Stimulated activated naive CD8-positive, alpha-beta T cell treated with anti-CD3 and anti-CD28 coated beads, Interleukin-15, Interleukin-2, amounts not matched to agents 100 U/mL and 50 U/mL, for 24 hours (primary cell): Measurements from ENCODE around the gene NAA10.

Experiments used
- ATAC-seq: fragments of 150-1000 bp; cut with Tn5 transposase; one replicate; pipeline ENCODE4 v1.10.0; 2021
- DNase-seq: peaks from one replicate; pipeline ENCODE4 v3.0.0; 2021

The NAA10 gene

DNA sequence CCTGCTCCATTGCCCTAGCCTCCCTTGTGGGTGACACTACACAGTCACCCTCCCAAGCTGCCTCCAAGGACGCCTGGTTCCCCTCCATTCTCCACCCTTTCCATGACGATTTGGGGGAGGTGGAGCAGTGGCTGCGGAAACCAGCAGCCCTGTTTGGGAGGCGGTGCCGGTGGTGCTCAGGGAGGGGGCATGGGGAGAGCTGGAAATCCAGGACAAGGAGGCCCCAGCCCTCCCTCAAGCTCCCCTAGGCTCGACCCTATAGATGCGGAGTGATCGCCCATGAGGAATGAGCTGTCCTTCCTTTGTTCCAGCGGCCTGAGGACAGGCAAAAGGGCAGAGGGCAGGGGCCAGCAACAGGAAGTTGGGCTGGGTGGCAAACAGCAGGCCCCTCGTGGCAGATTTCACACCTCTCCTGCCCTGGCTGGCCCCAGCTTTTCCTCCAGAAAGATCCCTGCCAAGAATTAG lies 13.2 kb upstream of the NAA10 start:
- DNase-seq = no peak
- no peak for ATAC-seq

- peak; percentile 83 for DNase-seq
- peak; percentile 81 for ATAC-seq
Observed at GRCh38 chrX:153947009-153947769, 12.4 kb upstream of the NAA10 start.

DNA sequence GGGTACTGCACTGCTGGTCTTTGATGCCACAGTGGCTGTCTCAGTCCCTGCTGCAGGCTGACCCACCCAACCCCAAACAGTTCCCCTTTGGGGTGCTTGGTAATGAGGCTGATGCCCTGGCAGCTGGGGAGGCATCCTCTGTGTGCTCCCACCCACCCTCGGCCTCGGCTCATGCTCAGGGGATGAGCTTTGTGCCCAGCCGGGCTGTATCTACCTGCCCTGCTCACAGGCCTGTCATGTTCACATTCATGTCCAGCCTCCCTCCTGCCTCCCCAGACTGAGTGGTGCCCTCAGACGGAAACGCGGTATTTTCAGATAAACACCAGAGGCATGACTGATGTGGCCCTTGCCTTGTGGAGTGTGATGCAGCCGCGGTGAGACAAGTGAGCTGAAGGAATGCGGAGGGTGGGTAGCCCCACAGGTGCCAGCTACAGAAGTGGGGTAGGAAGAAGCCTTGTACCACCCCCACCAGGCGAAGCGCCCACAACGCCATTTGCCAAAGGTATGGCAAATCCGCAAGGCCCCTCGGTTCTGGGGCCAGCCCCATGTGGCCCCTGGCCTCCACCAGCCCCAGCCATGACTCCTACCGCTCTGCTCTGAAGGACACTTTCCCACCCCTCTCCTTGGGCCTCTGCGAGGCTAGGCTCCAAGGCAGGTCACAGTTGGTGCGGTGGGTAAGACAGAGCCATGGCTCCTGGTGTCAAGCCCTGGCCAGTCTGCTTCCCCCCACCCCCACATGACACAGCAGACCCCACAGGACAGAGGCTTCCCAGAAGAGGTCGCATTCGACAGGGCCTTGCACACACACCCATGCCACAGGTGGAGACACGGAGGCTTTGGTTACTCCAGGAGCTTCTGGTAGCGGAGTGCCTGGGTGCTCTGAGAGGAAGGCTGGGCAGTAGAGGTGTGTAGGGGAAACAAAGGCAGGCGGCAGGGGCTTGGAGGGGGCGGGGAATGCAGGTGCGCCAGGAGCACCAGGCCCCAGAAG lies 11.4 kb upstream of the NAA10 start:
- ATAC-seq = no peak
- no peak for DNase-seq

GRCh38 chrX:153944800-153945150 lies 9.9 kb upstream of the NAA10 start:
- DNase-seq = no peak
- no peak for ATAC-seq

GRCh38 chrX:153944140-153944799 lies 9.4 kb upstream of the NAA10 start, which contains the start of gene RENBP:
Gene RENBP (minus strand): TSS chrX:153944643. CDS start chrX:153944610, 33 bp downstream.
- DNase-seq = peak; percentile 57
- ATAC-seq = peak; percentile 12

DNA sequence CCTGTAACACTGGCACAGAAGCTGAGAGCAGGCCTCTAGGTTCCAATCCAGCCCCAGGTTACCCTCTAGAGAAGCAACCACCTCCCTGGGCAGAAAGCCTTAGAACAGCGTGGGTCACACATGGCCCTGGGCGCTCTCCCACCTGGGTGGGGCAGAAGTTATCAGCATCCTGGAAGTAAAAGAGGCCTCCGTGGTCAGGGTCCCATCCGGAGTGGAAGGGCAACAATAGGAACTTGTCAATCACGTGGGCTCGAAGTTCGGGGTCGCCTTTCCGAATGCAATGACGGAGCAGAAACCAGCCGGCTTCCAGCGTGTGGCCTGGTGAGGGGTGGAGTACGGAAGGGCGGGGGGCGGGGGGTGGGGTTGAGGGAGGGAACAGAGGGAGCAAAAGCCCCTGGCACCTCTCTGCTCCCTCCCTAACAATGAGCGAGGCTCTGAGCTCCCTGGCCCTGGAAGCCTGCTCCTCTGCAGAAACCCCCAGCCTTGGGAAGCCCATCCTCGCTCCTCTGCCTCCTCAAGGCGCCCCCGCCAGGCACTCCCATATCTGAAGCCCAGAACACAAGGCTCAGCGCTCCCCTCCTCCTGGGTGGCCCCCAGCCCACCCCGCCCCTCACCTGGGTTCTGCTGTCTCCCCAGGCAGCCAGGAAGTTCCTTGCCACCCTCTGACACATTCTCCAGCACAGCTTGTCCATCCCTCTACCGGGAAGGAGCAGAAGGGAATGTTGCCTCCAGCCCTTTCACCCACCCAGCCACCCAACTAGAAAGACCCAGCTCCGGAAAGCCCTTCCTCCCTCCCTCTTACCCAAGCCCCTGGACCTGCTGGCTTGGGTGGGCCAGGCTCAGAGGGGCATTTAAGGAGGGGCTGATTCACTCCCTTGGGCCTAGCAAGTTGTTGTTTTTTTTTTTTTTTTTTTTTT lies 6.8 kb upstream of the NAA10 start:
- peak; percentile 16 for DNase-seq
- no peak for ATAC-seq

DNA sequence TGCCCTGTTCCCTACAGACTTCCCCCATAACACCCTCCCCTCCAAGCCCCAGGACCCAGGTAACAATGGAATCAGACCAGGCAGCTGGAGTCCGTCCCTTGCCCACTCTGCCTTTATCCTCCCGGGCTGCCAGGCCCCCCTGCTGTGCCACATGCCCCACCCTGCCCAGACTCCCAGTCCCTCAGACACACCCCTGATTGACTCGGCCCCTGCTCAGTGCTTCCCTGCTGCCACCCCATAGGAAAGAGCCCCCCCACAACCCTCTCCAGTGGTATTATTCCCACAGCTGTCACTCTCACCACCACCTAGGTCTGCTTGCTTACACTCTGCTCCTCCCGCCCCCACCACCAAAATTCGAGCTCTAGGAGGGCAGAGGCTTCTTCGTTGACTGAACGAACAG lies 4.7 kb upstream of the NAA10 start:
- ATAC-seq (no peak), DNase-seq (no peak)

DNA sequence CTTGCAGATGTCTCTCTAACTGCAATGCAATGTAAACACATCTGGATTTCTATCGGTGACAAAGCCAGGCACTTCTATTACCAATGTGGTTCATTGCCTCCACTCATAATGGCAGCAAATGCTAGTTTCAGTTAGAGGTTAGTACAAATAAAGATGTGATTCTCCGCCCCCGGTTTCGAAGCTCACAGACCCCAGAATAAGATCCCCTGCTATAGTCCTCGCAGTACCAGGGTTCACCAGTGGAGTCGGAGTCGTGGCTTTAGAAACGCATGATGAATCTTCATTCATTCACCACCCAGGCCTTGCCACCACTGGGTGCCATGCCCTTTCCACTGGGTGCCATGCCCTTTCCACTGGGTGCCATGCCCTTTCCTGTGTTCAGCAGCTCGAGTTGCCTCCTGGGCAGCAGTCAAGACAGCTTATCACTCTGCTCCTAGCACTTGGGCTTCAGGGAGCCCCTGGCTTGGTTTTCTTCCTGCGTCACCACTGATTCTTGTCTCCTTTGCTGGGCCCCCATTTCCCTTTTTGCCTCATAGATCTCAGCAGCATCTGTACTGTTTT lies 3.5 kb upstream of the NAA10 start:
- DNase-seq (no peak), ATAC-seq (no peak)

DNA sequence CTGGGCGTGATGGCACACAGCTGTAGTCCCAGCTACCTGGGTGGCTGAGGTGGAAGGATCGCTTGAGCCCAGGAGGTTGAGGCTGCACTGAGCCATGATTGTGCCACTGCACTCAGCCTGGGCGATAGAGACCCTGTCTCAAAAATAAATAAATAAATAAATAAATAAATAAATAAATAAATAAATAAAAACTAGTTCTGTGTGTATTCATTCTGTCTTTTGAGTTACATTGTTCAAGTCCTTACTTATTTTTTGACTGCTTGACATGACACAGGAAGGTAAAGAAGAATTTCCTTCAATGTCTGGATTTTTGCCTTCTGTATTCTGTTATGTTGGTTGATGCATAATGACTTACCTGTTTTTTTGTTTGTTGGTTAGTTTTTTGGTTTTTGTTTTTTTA lies 2.2 kb upstream of the NAA10 start:
- no peak for DNase-seq
- ATAC-seq = no peak

DNA sequence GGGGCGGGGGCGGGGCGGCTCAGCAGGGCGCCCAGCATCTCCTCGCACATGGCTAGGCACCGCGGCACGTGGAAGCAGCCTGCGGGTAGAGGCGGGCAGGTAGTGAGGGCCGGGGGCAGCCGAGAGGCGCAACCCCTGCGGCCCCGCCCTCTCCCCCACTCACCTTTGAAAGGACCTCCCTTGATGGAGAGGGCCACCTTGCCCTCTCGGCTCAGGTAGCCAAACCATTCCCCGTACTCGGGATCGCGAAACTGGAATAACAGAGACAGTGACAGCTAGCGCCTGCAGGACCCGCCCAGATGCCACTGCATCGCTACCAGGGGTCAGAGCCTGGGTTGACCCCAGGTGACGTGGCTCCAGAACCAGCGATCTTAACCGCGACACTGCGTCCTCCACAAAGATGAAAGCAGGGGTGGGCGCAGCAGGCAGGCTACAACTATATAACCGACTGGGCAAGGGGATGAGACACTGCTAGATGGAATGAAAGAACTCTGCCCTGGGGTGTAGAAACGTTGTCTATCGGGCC lies 552 bp upstream of the NAA10 start:
- no peak for DNase-seq
- no peak for ATAC-seq

- DNase-seq = no peak
- no peak for ATAC-seq
Observed at GRCh38 chrX:153934148-153934761, 582 bp downstream of the NAA10 start.

DNA sequence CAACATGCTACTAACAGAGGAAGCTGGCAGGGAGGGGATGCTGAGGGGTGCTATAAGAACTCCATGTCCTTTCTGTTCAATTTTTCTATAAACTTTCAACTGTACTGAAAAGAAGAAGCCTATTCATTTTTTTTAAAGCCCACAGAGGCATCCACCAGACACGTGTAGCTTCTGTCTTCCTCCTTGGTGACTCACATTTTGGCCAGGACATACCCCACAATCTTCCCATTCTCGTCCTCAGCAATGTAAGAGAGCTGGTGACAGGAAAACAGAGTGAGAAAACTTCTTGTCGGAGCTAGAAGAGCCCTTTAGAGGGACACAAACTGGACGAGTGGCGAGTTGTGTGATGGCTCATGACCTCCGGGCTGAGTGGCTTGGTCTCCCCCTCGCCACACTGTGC lies 1.1 kb downstream of the NAA10 start:
- ATAC-seq (no peak), DNase-seq (no peak)

DNA sequence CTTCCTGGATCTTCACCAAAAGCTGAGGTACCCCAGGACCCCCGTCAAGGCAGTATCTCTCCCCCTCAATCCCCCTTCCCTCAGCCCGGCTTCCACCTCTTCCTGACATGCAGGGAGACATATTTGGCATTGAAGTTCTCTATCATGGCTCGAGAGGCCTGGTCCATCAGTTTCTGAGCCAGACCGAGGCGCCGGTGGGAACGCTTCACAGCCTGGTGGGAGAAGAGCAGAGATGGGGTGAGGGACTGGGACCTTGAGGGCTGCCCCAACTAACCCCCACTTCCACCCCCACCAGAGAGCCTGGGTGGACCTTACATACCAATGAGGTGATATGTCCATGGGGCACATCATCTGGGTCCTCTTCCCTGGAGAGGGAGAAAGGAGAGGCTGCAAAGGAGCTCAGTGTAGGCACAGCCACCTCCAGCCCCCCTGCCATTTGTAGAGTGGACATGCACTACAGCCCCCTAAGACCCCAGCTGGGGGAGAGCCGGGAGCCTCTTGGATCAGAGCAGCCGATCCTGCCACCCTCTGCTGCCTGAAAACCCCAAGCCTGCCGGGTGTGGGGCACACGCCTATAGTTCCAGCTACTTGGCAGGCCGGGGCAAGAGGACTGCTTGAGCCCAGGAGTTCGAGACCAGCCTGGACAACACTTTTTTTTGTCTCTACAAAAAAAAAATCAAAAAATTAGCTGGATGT lies 2.5 kb downstream of the NAA10 start:
- ATAC-seq = no peak

GRCh38 chrX:153931748-153932147 lies 3.1 kb downstream of the NAA10 start:
- ATAC-seq (no peak), DNase-seq (no peak)

More for the DNA sequence above, 2.5 kb downstream of the NAA10 start:
- no peak for DNase-seq

- DNase-seq (no peak), ATAC-seq (no peak)
Observed at GRCh38 chrX:153931151-153931550, 3.7 kb downstream of the NAA10 start.

- DNase-seq (no peak), ATAC-seq (no peak)
Observed at GRCh38 chrX:153930011-153930910, 4.6 kb downstream of the NAA10 start.

GRCh38 chrX:153929576-153929975 lies 5.3 kb downstream of the NAA10 start:
- ATAC-seq = no peak
- DNase-seq = no peak

DNA sequence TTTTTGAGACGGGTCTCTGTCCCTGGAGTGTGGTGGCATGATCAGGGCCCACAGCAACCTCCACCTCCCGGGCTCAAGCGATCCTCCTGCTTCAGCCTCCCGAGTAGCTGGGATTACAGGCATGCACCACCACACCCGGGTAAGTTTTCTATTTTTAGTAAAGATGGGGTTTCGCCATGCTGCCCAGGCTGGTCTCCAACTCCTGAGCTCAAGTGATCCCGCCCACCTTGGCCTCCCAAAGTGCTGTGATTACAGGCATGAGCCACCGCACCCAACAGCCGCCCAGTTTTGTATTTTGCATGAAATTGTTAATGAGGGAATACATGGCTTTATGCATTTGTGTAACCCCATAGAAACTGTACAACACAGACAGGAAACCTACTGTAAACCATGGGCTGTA lies 6.0 kb downstream of the NAA10 start:
- no peak for ATAC-seq
- no peak for DNase-seq
